Amniotic epithelial cell (primary cell): ENCODE data around the gene RNASET2.

ENCODE experiments used
- DNase-seq: peaks from one replicate; pipeline ENCODE4 v3.0.0-alpha.2; 2010; ENCODE audit warnings: low read depth

The RNASET2 gene

DNA sequence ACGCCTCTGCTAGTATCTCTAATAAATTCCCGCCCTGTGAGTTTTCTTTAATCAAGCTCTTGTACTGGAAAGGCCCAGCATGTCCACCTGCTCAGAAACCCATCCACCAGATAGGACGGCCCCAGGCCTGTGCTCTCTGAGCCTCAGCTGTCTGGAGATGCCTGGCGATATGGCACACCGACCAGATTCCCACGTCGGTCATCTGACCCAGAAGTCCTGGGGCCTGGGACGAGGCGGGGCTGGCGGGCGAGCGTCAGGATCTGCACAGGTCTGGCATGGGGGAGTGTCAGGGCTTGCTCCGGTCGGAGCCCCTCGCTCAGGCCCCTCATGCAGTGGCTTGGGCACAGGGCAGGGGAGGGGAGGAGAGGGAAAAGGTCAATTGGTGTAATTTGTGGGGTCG is 10.2 kb downstream of the RNASET2 start:
- DNase-seq, result no peak

DNA sequence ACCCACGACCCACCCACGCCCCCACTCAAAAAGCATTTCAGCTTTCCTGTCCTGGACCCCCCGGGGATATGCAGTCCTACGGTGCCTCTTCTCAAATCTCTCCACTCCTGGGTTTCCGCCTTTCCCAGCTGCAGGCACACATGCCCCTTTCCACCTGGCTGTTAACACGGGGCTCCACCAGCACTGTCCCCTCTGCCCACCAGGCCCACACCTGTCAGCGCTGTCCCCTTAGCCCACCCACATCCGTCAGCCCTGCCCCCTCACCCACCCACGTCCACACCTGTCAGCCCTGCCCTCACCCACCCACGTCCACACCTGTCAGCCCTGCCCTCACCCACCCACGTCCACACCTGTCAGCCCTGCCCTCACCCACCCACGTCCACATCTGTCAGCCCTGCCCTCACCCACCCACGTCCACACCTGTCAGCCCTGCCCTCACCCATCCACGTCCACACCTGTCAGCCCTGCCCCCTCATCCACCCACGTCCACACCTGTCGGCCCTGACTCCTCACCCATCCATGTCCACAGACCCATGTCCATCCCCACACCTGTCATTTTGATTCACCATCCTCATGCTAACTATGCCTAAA is 11.6 kb downstream of the RNASET2 start:
- DNase-seq, result no peak

DNA sequence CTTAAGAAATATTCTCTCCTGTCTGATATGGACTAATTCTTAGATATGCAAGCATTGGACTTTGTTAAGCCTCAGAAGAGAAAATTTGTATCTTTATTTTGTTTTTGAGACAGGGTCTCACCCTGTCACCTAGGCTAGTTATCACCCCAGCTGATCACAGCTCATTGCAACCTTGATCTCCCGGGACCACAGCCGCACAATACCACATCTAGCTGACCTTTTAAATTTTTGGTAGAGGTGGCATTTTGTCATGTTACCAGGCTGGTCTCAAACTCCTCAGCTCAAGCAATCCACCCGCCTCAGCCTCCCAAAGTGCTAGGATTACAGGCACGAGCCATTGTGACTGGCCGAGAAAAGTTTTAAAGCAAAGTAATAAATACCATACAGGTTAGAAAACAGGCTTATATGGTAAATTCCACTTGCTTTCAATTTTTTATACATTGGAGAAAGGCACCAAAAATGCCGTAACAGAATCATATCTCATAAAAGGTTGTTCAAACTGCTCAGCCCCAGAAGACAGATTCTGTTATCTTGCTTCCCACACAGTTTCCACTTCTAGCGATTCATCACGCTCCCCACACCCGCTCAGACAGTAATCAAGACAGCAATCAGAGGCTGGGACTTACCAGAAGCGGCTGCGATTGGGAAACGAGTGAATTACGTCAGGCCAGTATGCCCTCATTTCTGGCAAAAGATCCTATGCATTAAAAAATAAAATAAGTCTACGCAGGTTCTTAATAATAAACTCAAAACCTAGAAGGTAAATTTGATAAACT is 13.8 kb downstream of the RNASET2 start:
- peak; percentile 98 for DNase-seq

DNA sequence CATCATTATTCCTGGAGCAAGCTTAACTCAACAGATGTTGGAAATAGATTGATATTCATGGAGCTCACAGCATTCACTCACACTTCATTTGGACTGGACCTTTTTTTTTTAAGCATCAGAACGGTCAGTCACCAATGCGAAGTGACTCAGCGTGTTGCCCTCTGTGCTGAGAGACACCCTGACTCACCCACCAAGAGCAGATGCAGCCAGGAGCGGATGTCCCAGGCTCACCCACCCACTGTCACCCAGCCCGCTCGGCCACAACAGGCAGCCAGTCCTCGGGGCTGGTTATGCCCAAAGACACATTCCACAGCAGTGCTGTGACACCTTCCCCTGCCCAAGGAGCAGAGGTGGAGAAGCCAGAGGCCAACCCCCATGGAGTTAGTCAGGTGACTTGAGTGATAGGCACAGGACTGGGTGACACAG is 15.7 kb downstream of the RNASET2 start:
- DNase-seq, result peak; percentile 42

DNA sequence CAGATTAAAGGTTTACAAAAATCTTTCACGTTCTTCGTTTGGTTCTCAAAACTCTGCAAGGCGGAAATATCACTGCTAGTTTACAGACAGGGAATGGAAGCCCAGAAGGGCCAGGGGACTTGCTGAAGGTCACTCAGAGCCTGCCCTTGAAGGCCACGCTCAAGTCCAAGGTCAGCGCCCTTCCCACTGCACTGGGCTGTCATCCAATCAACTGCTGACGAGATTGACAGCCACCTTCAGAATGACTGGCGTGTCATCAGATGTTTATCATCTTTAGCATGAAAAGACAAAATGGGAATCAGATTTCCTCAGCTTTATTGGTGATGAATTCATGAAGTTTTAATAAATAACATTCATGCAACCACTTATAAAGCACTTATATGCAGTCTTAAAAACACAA is 16.5 kb downstream of the RNASET2 start:
- DNase-seq, result no peak

DNA sequence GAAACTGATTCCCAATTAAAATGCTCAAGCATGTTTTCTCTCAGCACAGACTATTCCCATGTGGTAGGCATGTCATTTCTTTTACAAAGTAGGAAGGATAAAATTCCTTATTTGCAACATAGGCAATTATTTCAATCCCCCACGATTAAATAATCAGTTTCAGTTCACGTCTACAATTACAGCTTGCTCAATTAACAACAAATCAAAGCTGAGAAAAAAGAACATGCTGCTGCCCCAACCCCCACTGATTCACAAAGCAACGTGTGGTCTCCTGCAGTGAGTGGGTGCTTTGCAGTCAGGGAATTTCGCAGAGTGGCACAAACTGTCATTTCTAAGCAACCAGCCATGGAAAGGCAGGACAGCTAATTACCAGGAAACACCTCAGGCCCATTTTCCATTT is 17.0 kb downstream of the RNASET2 start:
- no peak for DNase-seq

DNA sequence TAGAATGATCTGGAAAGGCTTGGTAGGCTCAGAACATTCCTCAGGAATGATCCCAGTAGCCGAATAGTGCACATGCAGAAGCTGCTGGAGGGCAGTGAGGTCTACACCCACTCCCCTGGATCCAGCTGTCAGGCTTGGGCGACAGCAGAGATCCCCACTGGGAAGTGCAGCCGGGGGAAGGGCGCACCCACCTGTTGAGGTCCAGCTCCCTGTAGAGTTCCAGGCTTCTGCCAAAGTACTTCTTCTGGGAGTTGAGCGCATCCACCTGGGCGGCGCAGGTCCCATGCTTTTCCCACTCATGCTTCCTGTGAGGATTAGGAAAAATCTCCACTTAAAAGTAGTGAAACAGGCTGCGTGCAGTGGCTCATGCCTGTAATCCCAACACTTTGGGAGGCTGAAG is 17.6 kb downstream of the RNASET2 start:
- no peak for DNase-seq

DNA sequence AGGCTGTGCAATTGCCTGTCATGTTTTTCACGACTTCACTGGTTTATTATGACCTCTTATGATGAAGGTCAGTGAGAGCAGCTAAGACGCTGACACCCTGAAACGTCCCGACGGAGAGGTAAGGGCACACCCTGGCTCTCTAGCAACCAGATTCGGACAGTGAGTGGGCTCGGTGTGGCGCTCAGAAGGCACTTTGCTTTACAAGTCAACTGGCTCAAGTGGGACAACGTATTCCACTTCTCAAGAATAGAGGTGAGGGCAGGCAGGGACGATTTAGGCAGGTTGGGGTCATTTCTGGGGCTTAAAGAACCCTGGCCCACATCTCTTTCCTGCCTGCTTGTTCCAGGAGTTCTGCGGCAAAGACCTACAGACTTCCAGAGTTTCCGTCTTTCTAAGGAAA is 18.2 kb downstream of the RNASET2 start:
- DNase-seq, result no peak

DNA sequence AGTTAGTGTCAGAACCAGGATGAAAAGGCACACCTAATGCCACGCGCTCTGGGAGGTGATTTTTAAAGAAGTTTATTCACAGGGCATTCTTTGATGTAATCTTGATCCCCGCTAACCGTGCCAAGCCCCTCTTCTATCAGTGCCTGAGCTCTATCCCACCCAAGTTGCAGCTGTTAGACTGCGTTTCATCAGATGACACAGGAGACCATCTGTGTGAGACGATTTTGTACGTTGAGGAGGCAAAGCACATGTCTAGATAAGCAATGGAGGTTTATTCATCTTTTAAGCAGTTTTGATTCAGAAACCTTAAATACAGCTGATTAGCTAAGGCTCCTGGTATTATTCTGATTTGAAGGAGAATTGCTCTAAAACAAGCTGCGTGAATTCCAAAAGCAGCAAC is 18.6 kb downstream of the RNASET2 start:
- DNase-seq, result no peak

DNA sequence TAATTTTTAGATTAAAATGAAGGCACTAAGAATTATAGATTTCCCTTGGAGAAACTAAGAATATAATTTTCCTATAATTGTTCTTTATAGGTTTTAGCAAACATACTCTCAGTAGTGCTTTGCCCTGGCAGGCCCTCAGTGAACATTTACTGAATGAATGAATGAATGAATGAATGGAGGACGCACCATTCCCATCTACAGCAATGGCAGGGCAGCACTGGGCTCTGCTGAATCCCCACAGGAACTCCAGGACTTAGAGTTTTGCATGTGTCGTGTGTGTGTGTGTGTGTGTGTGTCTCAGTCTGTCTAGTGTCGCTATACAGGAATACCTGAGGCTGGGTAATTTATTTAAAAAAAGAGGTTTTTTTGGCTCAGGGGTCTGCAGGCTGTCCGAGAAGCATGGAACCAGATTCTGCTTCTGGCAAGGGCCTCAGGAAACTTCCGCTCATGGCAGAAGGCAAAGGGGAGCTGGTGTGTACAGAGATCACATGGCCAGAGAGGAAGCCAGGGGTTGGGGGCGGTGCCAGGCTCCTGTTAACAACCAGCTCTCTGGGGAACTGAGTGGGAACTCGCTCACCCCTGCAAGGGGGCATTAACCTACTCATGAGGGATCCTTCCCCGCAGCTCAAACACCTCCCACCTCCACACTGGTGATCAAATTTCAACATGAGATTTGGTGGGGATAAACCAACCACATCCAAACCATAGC is 20.1 kb downstream of the RNASET2 start:
- no peak for DNase-seq

DNA sequence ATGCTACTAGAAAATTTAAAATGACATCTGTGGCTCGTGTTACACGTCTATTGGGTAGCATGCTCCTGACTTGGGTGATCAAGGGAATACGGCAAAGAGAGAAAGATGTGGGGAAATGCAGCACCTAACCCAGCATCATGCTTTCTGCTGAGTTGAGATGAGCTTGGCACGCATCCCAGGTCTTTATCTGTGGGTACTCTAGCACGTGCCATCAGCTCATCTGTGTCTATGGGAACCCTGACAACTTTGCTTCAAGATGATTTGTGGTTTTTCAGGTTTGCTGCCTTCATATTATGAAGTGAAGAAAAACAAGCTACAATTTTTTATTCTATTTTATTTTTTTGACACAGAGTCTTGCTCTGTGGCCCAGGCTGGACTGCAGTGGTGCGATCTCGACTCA is 21.0 kb downstream of the RNASET2 start:
- DNase-seq, result peak; percentile 84

DNA sequence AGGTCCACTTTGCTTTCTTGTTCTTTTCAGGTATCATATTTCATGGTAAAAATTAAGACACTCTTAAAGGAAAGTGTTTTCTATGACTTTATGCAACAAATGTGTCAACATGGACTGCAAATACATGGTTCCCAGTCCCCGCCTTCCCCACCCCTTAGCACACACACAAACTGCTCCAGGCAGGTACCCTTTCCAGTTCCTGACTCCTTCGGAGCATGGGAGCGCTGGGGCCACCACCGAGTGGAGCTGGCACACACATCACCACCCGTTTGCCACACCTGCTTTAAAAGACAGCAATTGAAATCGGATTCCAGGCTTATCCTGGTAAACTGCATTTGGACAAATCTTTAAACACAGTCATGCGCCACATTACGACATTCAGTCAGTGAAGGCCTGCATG is 22.2 kb downstream of the RNASET2 start:
- DNase-seq, result no peak

DNA sequence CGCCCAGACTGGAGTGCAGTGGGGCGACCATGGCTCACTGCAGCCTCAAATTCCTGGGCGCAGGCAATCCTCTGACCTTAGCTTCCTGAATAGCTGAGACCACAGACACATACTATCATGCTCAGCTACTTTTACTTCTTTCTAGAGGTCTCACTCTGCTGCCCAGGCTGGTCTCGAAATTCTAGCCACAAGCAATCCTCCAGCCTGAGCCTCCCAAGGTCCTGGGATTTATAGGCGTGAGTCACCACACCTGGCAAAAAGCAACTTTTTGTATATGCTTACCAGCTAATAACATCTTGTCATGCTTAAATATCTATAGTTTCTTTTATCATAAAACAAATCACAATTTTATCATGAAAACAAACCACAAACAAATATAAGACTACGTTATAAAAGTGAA is 23.0 kb downstream of the RNASET2 start:
- DNase-seq, result no peak

DNA sequence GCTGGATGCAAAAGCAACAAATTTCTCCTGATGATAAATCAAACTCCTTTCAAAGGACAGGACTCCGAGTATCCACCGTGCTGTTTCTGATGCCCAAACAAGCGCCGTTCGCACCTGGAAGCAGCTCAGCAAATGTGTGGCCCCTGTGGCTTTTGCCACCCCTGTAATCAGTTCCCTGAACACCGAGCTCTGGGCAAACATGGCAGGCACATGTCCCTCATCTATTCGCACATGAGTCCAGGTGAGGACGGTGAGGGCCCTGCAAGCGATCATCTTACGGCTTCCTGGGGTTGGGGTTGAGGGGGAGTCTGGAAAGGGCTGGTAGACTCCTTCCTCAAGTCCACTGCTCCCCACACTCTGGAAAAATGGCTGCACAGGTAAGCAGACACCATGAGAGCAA is 23.7 kb downstream of the RNASET2 start:
- DNase-seq, result no peak

DNA sequence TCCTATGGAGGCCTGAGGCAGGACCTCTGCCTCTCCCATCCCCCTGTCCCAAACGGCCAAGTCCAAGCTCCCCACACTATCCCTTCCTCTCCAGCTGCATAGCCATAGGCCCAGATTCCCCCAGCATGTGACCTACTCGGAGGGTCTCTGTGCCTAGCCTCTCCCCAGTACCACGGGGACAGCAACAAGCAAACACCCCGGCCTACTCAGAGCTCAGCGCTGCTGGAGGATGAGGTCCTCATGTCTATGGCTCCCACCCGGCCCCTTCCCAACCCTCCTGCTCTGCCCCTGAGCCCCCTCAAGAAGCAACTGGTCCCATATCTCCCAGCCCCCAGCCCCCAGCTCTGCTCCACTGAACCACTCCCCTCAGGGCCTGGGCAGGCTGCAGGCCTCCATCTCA is 24.2 kb downstream of the RNASET2 start:
- DNase-seq, result no peak

DNA sequence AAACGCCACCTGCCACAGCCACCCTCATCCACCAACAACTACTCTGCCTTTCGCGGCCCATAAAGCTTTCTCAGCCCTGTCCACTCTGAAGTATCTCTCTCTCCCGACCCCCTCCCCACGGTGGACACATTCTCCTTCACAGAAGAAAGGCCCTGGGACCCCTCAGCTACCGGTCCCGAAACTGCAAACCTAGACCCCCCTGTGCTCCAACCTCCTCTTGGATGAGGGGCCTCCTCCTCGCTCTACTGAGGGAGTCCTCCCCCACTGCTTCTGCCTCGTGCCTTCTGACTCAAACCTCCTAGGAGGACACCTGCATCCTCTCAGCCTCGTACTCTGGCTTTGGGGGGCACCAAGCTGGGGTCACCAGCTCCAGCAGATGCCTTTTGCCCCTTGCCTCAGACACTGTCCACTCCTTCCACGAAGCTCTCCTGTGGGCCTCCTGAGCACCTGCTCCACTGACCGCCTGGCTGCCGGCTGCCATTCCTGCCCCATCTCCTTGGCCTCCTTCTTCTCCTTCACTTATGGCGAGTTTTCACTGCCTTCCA is 24.9 kb downstream of the RNASET2 start:
- no peak for DNase-seq

DNA sequence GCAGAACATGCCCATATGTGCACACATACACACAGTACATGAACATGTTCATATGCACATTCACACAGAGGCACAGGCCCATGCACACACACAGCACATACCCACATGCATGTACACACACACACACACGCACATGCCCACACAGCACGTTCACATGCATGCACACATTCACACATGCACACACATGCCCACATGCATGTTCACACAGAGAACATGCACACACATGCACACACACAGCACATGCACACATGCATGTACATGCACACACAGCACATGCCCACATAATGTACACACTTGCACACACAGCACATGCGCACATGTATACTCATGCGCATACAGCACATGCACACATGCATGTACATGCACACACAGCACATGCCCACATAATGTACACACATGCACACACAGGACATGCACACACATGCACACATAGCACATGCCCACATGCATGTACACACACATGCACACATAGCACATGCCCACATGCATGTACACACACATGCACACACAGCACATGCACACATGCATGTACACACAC is 25.9 kb downstream of the RNASET2 start:
- DNase-seq, result no peak

DNA sequence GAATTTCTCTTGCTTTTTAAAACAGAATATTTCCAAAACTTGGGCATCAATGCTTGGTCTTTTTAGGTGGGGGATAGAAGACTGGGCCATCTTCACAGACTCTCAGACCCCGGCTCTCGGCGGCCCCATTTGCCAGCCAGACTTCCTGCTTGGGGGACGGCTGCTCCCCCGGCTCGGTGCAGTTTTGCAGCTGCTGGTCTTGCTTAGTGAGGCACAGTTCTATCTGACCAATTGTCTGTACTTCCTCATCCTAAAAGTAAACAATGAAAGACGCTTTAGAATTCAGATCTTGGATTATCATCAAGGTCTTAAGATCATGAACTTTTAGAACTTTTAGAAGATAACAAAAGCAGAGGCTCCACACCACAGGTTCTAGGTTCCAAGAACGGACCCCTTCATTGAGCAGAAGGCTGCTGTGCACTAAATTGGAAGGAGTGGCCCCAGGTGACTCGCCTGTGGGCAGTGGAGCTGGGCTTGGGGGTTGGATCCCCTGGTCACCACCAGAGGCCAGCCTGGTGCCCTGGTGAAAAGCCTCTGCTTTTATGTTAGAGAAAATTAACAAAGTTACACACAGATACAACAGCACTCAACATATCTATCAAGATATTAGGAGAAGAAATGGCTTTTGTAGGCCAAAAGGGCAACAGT is 26.7 kb downstream of the RNASET2 start:
- DNase-seq, result no peak

DNA sequence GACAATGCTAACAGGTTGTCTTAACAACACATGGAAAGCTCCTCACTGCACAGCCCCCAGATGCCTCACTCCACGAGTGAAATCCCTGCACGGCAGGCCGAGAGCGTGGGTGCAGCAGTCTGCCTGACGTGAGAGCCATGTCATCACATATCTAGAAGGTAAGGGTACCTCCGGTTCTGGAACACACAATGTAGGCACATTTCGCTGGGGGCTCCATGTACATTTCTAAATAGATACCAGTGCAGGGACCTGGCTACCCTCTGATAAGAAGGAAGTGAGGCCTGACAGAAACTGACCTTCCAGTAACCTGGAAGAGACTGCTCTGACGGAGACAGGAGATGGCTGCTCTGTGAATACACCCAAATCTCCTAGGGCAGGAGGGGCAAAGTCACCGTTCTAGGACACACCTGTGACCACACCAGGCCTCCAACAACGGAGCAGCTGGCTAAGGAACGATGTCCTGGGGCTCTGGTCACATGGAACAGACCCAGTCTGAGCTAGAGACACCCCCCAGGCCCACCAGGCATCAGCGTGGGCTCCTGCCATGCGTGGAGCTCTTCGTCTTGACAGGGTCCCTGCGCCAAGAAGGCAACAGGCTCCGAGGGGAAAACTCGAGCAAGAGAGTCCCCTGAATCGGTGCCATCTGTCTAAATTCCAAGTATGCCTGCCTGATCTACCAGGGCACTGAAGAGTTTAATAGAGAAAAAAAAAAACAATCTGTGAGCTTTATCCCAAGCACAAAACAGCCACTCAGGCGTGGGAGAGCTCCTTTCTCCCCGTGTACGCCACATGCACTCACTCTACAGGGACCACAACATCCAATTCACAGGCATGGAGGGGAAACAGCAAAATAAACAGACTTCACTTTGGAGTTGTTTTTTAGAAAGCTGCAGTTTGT is 27.5 kb downstream of the RNASET2 start:
- no peak for DNase-seq

DNA sequence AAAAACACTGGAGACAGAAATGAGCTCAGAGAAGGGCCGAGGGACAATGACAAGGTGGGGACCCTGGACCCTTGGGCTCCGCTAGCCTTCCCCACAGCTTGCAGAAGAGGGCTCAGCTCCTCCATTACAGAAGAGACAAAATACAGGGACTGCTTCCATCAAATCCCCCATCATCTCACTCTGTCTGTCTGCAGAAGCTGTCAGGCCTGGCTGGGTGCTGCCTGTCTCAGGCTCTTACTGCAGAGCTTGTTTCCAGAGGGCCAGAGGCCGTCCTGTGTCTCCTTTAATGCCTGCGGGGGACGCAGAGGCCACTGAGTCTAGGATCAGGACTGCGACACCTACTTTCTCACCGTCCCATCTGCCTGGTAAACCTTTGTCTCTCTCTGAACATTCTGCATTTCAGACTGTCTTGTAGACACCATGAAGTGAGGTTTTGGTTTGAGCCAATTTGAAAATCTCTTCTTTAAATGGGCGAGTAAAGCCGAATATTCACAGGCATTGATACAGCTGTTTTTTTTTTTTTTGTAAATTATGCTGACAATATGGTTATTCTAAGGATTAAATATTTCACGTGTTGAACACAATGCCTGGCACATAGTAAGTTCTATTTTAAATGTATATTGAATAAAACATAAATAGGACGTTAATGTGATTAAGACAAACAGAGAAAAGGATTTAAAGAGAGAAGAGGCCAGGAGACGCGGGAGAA is 28.3 kb downstream of the RNASET2 start:
- DNase-seq, result no peak
